IMR-90 (cell line): Measurements from ENCODE around the gene SLC25A34. TPM values are rescaled to one million over a fixed set of nuclear protein-coding genes. Genes with fewer than 3 reads are reported as not detected.

Experiments used
- ATAC-seq: fragments of 200-7000 bp; cut with Tn5 transposase; 2 replicates; pipeline ENCODE4 v1.9.1; 2020; ENCODE audit warnings: low read depth, mild to moderate bottlenecking, moderate library complexity
- BruUV-seq: library from RNA; stranded (reverse); fragments of 400-500 nt; replicated peaks from 2 replicates; lab custom pipeline; 2021; lab: Mats Ljungman, UMichigan
- CTCF ChIA-PET: fragments of 300-600 bp; formaldehyde crosslinking; extraction: SDS; loops from one replicate; lab custom pipeline; 2021; ENCODE audit warnings: antibody characterized with exemption; lab: Yijun Ruan, JAX
- POLR2A ChIA-PET: fragments of 300-600 bp; sonication (Branson Sonifier 250); formaldehyde crosslinking; loops from one replicate; lab custom pipeline; 2022; ENCODE audit warnings: antibody characterized with exemption; ENCODE audit not compliant: unreplicated experiment; lab: Charles Lee
- DNase-seq: peaks from one replicate; pipeline ENCODE4 v3.0.0; 2013
- H2AFZ ChIP-seq: replicated peaks from 2 replicates; pipeline ENCODE3; 2013; ENCODE audit warnings: low read length, mild to moderate bottlenecking; ENCODE audit not compliant: poor library complexity
- H2AK5ac ChIP-seq: 2 replicates; pipeline ENCODE4 v1.6.1; 2013; ENCODE audit warnings: low read depth, low read length, inconsistent platforms
- H2AK9ac ChIP-seq: replicated peaks from 2 replicates; pipeline ENCODE3; 2013; ENCODE audit warnings: mild to moderate bottlenecking, low read depth, low read length, moderate library complexity; ENCODE audit not compliant: poor library complexity
- H2BK120ac ChIP-seq: 2 replicates; pipeline ENCODE4 v1.6.1; 2013; ENCODE audit warnings: low read depth, low read length, inconsistent platforms
- H2BK15ac ChIP-seq: 3 replicates; pipeline ENCODE4 v1.6.1; 2013; ENCODE audit warnings: low read depth, low read length, inconsistent platforms
- H2BK20ac ChIP-seq: 2 replicates; pipeline ENCODE4 v1.6.1; 2013; ENCODE audit warnings: low read depth, mild to moderate bottlenecking, inconsistent platforms, low read length, moderate library complexity
- H2BK5ac ChIP-seq: 2 replicates; pipeline ENCODE4 v1.6.1; 2013; ENCODE audit warnings: mild to moderate bottlenecking, low read depth, low read length, inconsistent platforms; ENCODE audit not compliant: poor library complexity, severe bottlenecking
- H3K14ac ChIP-seq: replicated peaks from 2 replicates; pipeline ENCODE4 v1.6.1; 2013; ENCODE audit warnings: low read depth, low read length, inconsistent platforms
- H3K18ac ChIP-seq: 2 replicates; pipeline ENCODE4 v1.6.1; 2013; ENCODE audit warnings: low read depth, low read length, control low read depth
- H3K23ac ChIP-seq: 2 replicates; pipeline ENCODE4 v1.6.1; 2013; ENCODE audit warnings: low read depth, low read length, inconsistent platforms
- H3K27ac ChIP-seq: 2 replicates; pipeline ENCODE4 v1.5.1; 2013; ENCODE audit warnings: mild to moderate bottlenecking, control low read depth, low read length; ENCODE audit not compliant: insufficient read depth
- H3K27me3 ChIP-seq: 2 replicates; pipeline ENCODE4 v1.6.1; 2013; ENCODE audit warnings: low read length; ENCODE audit not compliant: control insufficient read depth, insufficient read depth
- H3K36me3 ChIP-seq: 2 replicates; pipeline ENCODE4 v1.6.1; 2013; ENCODE audit warnings: low read length, mixed read lengths; ENCODE audit not compliant: control insufficient read depth, insufficient read depth
- H3K4ac ChIP-seq: 2 replicates; pipeline ENCODE4 v1.6.1; 2013; ENCODE audit warnings: low read depth, low read length, inconsistent platforms
- H3K4me1 ChIP-seq: 2 replicates; pipeline ENCODE4 v1.6.1; 2013; ENCODE audit warnings: low read length, mixed read lengths; ENCODE audit not compliant: control insufficient read depth, insufficient read depth
- H3K4me2 ChIP-seq: 2 replicates; pipeline ENCODE4 v1.6.1; 2013; ENCODE audit warnings: low read depth, mild to moderate bottlenecking, control low read depth, low read length, moderate library complexity
- H3K4me3 ChIP-seq: 2 replicates; pipeline ENCODE4 v1.5.1; 2013; ENCODE audit warnings: low read depth, mild to moderate bottlenecking, control low read depth, low read length, moderate library complexity; ENCODE audit not compliant: insufficient read depth
- H3K56ac ChIP-seq: 2 replicates; pipeline ENCODE4 v1.6.1; 2013; ENCODE audit warnings: low read length, inconsistent platforms; ENCODE audit not compliant: insufficient read depth; ENCODE audit errors: extremely low read depth
- H3K79me1 ChIP-seq, 2 experiments: 2 replicates each; pipeline ENCODE4 v1.6.1; 2013; ENCODE audit warnings: low read length in 2 of 2, inconsistent platforms in 1 of 2, low read depth in 1 of 2
- H3K9ac ChIP-seq: 2 replicates; pipeline ENCODE4 v1.6.1; 2013; ENCODE audit warnings: low read depth, low read length, control low read depth
- H3K9me1 ChIP-seq: 2 replicates; pipeline ENCODE4 v1.6.1; 2013; ENCODE audit warnings: low read length, inconsistent platforms; ENCODE audit not compliant: insufficient read depth
- H3K9me3 ChIP-seq: 2 replicates; pipeline ENCODE4 v1.6.1; 2013; ENCODE audit warnings: low read length; ENCODE audit not compliant: control insufficient read depth, insufficient read depth
- H4K20me1 ChIP-seq: 2 replicates; pipeline ENCODE4 v1.6.1; 2013; ENCODE audit warnings: low read length, inconsistent platforms; ENCODE audit not compliant: insufficient read depth
- H4K5ac ChIP-seq: 2 replicates; pipeline ENCODE4 v1.6.1; 2013; ENCODE audit warnings: mild to moderate bottlenecking, low read depth, low read length, control low read depth
- H4K8ac ChIP-seq, 2 experiments: 2 replicates each; pipeline ENCODE4 v1.6.1; 2013; ENCODE audit warnings: low read depth in 2 of 2, low read length in 2 of 2, control low read depth in 1 of 2, inconsistent platforms in 1 of 2
- H4K91ac ChIP-seq: 2 replicates; pipeline ENCODE4 v1.6.1; 2013; ENCODE audit warnings: low read depth, low read length, inconsistent platforms; ENCODE audit not compliant: insufficient read depth
- MAZ ChIP-seq: IDR thresholded peaks from 2 replicates; pipeline ENCODE4 v1.6.1; 2012; ENCODE audit warnings: low read depth, mild to moderate bottlenecking, low read length, improper control_type of control experiment, moderate library complexity, borderline replicate concordance
- NFE2L2 ChIP-seq: fragments of 150-350 bp; IDR thresholded peaks from 2 replicates; pipeline ENCODE4 v1.6.1; 2016; ENCODE audit warnings: low read depth, mild to moderate bottlenecking, low read length
- POLR2A ChIP-seq: IDR thresholded peaks from 2 replicates; pipeline ENCODE4 v1.6.1; 2012; ENCODE audit warnings: mild to moderate bottlenecking, low read depth, low read length
- USF2 ChIP-seq: fragments of 150-350 bp; IDR thresholded peaks from 2 replicates; pipeline ENCODE4 v1.6.1; 2017; ENCODE audit warnings: mild to moderate bottlenecking, antibody characterized with exemption, low read length, low read depth
- WGBS, 2 experiments: methylation state at CpG; one replicate each; pipeline versions ENCODE4 v1.1.5 to v1.1.7; 2013; ENCODE audit warnings: missing lambda C conversion rate in 2 of 2; ENCODE audit not compliant: insufficient read length in 1 of 2; ENCODE audit errors: extremely low coverage in 2 of 2; 5-methylcytosine and 5-hydroxymethylcytosine counted together
- dilution Hi-C: fragments of 300-500 bp; cut with HindIII; formaldehyde crosslinking; loops from one replicate; pipeline ENCODE4 v1.14.3; 2018; ENCODE audit warnings: low sequenced_read_pairs; ENCODE audit not compliant: unreplicated experiment
- in situ Hi-C: fragments of 300-500 bp; cut with MboI; formaldehyde crosslinking; loops from 3 replicates; pipeline ENCODE4 v1.14.3; 2019; ENCODE audit warnings: low sequenced_read_pairs, inconsistent platforms, mixed read lengths
- intact Hi-C: fragments of 100-400 bp; cut with micrococcal nuclease; formaldehyde crosslinking; loops from 2 replicates; pipeline ENCODE4 v1.10.0; 2022
- polyA plus RNA-seq, 3 experiments: library from polyadenylated mRNA; depleted of rRNA; stranded (reverse); fragments of >200 nt; gene quantifications; 2 replicates each; pipeline ENCODE4 v1.2.3, GENCODE V29; 2012; ENCODE audit warnings: low replicate concordance in 1 of 3
- total RNA-seq: library from RNA; depleted of rRNA; stranded (reverse); fragments of >200 nt; gene quantifications from 2 replicates; pipeline ENCODE4 v1.2.3, GENCODE V29; 2012
- TF ChIP-seq, protein P1 (sequence below): fragments of 150-350 bp; IDR thresholded peaks from 2 replicates; pipeline ENCODE4 v1.6.1; 2016; ENCODE audit warnings: low read depth, mild to moderate bottlenecking, low read length, moderate library complexity, borderline replicate concordance

SLC25A34 gene
- total and polyA plus RNA-seq, 2 of the 4 experiments (the other 2 are of a cell fraction): under 0.01 to 0.72 TPM

- Histone ChIP-seq H3K9ac (no peak overlapping the region), H3K36me3 (no peaks in the 10 kb centered on the region), H2BK5ac (no peak overlapping the region), H3K14ac (peak overlapping the region; percentile 5; the same call in 1 of the 2 replicates), H3K56ac (no peak overlapping the region), H4K5ac (peak overlapping the region; percentile 10; the same call in 1 of the 2 replicates), H3K4me1 (peaks cover 8% of the 10 kb centered on the region), H4K20me1 (no peaks in the 10 kb centered on the region), H3K9me3 (no peaks in the 10 kb centered on the region), H4K91ac (peak overlapping the region; percentile 79), H2AK5ac (peak overlapping the region; percentile 69), H3K4ac (peak overlapping the region; percentile 82), H3K23ac (0 out of 2 replicates have a peak overlapping the region, but pooled peaks have one; percentile 16), H2BK120ac (peak overlapping the region; percentile 72), H3K4me3 (no peak overlapping the region), H3K79me1 (no peaks in the 10 kb centered on the region), H3K18ac (peak overlapping the region; percentile 38; the same call in 1 of the 2 replicates), H3K4me2 (no peak overlapping the region), H3K9me1 (peaks cover 5% of the 10 kb centered on the region), H2AK9ac (peak overlapping the region; percentile 86), H2BK15ac (peak overlapping the region; percentile 44; the same call in 1 of the 3 replicates), H4K8ac (peak overlapping the region; percentile 81 to 88), H2AFZ (peak overlapping the region; percentile 85), H3K27me3 (no peaks in the 10 kb centered on the region), H3K27ac (no peak overlapping the region), H2BK20ac (peak overlapping the region; percentile 45; the same call in 1 of the 2 replicates)
- in situ Hi-C loops: no loop called here
- BruUV-seq: no TSS peak
- POLR2A ChIA-PET: no interaction called here
- TF ChIP-seq POLR2A: no peak
- TF ChIP-seq MAZ: no peak
- TF ChIP-seq NFE2L2: no peak
- TF ChIP-seq, protein P1, sequence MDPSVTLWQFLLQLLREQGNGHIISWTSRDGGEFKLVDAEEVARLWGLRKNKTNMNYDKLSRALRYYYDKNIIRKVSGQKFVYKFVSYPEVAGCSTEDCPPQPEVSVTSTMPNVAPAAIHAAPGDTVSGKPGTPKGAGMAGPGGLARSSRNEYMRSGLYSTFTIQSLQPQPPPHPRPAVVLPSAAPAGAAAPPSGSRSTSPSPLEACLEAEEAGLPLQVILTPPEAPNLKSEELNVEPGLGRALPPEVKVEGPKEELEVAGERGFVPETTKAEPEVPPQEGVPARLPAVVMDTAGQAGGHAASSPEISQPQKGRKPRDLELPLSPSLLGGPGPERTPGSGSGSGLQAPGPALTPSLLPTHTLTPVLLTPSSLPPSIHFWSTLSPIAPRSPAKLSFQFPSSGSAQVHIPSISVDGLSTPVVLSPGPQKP: no peak
- TF ChIP-seq USF2: peak; percentile 3; the same call in 1 of the 2 replicates
- DNase-seq (no peak), ATAC-seq (peak; percentile 49)
- CTCF ChIA-PET: no interaction called here
- intact Hi-C loops: no loop called here
- WGBS, 2 experiments: 31% methylated on average over 5 of the region's 19 CpGs; no CpG with 5 or more reads in 1 of the 2 experiments
- dilution Hi-C loops: no loop called here
Measured at GRCh38 chr1:15749399-15750291, 13.6 kb downstream of the SLC25A34 start.
